Measurements from ENCODE around the gene ENAM.

DNA sequence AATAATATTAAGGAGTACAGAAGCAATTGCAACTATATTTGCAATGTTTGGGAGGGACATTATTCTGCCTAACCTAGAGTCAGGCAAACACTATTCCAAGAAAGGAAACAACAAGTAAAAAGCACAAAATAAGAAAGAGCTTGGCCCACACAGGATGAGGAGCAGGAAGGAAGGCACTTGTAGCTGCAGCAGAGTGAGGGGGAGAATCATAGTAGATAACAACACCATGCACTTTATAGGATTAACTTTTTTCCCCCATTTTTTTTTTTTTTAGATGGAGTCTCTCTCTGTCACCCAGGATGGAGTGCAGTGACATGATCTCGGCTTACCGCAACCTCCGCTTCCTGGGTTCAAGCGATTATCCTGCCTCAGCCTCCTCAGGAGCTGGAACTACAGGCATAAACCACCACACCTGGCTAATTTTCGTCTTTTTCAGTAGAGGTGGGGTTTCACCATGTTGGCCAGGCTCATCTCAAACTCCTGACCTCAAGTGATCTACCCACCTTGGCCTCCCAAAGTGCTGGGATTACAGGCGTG lies 48.1 kb downstream of the ENAM start:
- TF ChIP-seq, protein P1, sequence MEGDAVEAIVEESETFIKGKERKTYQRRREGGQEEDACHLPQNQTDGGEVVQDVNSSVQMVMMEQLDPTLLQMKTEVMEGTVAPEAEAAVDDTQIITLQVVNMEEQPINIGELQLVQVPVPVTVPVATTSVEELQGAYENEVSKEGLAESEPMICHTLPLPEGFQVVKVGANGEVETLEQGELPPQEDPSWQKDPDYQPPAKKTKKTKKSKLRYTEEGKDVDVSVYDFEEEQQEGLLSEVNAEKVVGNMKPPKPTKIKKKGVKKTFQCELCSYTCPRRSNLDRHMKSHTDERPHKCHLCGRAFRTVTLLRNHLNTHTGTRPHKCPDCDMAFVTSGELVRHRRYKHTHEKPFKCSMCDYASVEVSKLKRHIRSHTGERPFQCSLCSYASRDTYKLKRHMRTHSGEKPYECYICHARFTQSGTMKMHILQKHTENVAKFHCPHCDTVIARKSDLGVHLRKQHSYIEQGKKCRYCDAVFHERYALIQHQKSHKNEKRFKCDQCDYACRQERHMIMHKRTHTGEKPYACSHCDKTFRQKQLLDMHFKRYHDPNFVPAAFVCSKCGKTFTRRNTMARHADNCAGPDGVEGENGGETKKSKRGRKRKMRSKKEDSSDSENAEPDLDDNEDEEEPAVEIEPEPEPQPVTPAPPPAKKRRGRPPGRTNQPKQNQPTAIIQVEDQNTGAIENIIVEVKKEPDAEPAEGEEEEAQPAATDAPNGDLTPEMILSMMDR (IDR thresholded peaks at IDR 0.05; ENCODE audit: insufficient read depth, low read length) = no peak
- TF ChIP-seq GABPA (IDR thresholded peaks at IDR 0.05; ENCODE audit: low read depth) = no peak

Data from HL-60 (cell line).